CD4-positive, alpha-beta memory T cell (primary cell): ENCODE measurements around the gene SPINK8. TPM values are rescaled to one million over a fixed set of nuclear protein-coding genes. Genes with fewer than 3 reads are reported as not detected.
A peak's percentile ranks its signal among the peaks of the same experiment; 100 is the strongest.
"Not testable (repeated sequence)": the region's sequence is repeated elsewhere in the genome, so short reads cannot be mapped to it uniquely, and the experiment has no call there.

Experiments used
- CTCF ChIA-PET: fragments of 350-600 bp; sonication (Branson Sonifier 250); formaldehyde crosslinking; loops from one replicate; lab custom pipeline; 2021; ENCODE audit warnings: inconsistent platforms; ENCODE audit not compliant: partially characterized antibody; lab: Charles Lee
- POLR2A ChIA-PET: fragments of 350-600 bp; sonication (Branson Sonifier 250); formaldehyde crosslinking; loops from one replicate; lab custom pipeline; 2021; ENCODE audit not compliant: partially characterized antibody; lab: Charles Lee
- DNase-seq, 5 donors: peaks; one replicate each; pipeline versions ENCODE4 v3.0.0 to v3.0.0-alpha.2; 2020 to 2022; ENCODE audit warnings: mixed read lengths in 1 of 5
- H3K27ac ChIP-seq: one replicate; pipeline ENCODE4 v1.7.0; 2013; ENCODE audit warnings: low read depth, low read length
- H3K27me3 ChIP-seq: 2 replicates; pipeline ENCODE4 v1.7.0; 2013; ENCODE audit warnings: mild to moderate bottlenecking, low read length, moderate library complexity; ENCODE audit not compliant: insufficient read depth
- H3K36me3 ChIP-seq: 2 replicates; pipeline ENCODE4 v1.7.0; 2013; ENCODE audit warnings: mild to moderate bottlenecking, low read length, moderate library complexity; ENCODE audit not compliant: insufficient read depth
- H3K4me1 ChIP-seq: 2 replicates; pipeline ENCODE4 v1.7.0; 2013; ENCODE audit warnings: mild to moderate bottlenecking, low read length, moderate library complexity; ENCODE audit not compliant: insufficient read depth
- H3K4me3 ChIP-seq, 2 donors: one replicate each; pipeline ENCODE4 v1.7.0; 2013; ENCODE audit warnings: low read length in 2 of 2, mild to moderate bottlenecking in 1 of 2
- H3K9me3 ChIP-seq, 2 donors: one replicate each; pipeline ENCODE4 v1.7.0; 2013; ENCODE audit warnings: low read length in 2 of 2, control low read depth in 1 of 2; ENCODE audit not compliant: control insufficient read depth in 1 of 2
- H3K27ac Mint-ChIP-seq, 7 donors: one replicate each; pipeline ENCODE4 v1.8.0; 2020 to 2021; ENCODE audit warnings: mixed read lengths in 7 of 7, mild to moderate bottlenecking in 6 of 7, inconsistent platforms in 3 of 7, moderate library complexity in 3 of 7
- H3K27me3 Mint-ChIP-seq, 2 donors: one replicate each; pipeline ENCODE4 v1.8.0; 2020 to 2021; ENCODE audit warnings: mixed read lengths in 2 of 2
- H3K36me3 Mint-ChIP-seq, 2 donors: one replicate each; pipeline ENCODE4 v1.8.0; 2020 to 2021; ENCODE audit warnings: mixed read lengths in 2 of 2, inconsistent platforms in 1 of 2, mild to moderate bottlenecking in 1 of 2
- H3K4me1 Mint-ChIP-seq, 4 donors: one replicate each; pipeline ENCODE4 v1.8.0; 2020 to 2021; ENCODE audit warnings: mixed read lengths in 4 of 4, mild to moderate bottlenecking in 1 of 4
- H3K4me3 Mint-ChIP-seq, 8 donors: one replicate each; pipeline ENCODE4 v1.8.0; 2020 to 2021; ENCODE audit warnings: mixed read lengths in 8 of 8, mild to moderate bottlenecking in 7 of 8, moderate library complexity in 6 of 8, inconsistent platforms in 3 of 8
- H3K9me3 Mint-ChIP-seq, 8 donors: one replicate each; pipeline ENCODE4 v1.8.0; 2020 to 2021; ENCODE audit warnings: mixed read lengths in 8 of 8, mild to moderate bottlenecking in 5 of 8, inconsistent platforms in 3 of 8, moderate library complexity in 1 of 8
- intact Hi-C: fragments of 100-400 bp; cut with micrococcal nuclease; formaldehyde crosslinking; loops from one replicate; pipeline ENCODE4 v1.15.1; 2023
- polyA plus RNA-seq, 2 donors: library from polyadenylated mRNA; unstranded; fragments of 300-500 nt; fragmentation: Illumina TruSeq; gene quantifications; one replicate each; pipeline ENCODE4 v1.2.3, GENCODE V29; 2021
- total RNA-seq, 2 experiments: library from RNA; stranded (reverse); gene quantifications; one replicate each; pipeline ENCODE4 v1.2.3, GENCODE V29; 2021

The SPINK8 gene
- total RNA-seq (not detected), polyA plus RNA-seq (not detected)

DNA sequence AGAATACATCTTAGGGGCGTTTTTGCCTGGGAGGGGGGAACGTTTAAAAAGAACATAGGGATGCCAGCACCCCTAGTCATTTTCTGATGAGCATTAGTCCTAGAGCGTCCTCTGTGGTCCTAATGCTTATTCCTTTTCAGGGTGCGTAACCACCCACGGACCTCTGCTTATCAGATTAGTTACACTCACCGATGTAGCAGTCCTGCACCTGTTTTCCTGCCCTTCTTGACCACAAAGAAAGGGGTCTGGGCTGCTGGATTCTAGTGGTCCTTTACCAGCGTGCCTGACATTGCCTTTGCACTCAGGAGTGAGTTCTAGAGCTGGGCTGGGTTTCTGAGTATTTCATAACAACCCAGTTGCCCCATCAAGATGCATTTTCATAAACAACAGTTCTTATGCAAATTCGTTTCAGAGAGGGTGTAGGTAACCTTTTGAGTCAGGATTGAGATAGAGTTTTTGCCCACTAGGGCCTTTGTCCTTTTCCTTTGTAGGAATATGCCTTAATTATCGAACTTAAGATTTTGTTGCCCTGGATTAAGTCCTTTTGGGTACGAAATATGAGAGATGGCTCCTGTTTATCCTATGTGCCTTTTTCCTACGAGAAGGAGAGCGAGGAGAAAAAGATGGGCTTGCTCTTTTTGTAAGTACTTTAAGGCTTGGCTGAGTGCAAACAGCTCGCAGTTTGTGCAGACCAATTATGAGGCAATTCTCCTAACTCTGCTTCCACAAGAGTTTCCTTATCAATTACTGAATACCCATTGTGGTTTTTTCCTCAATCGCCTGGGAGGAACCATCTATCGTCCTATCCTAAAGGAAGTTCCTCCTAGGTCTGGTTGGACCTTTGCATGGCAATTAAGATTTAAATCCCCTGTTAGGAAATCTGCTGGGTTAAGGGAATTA is at the start of gene SPINK8:
Gene SPINK8, minus strand, starts transcription at position 316 of the 900 bp plus-strand sequence. CDS start 5,320 bp downstream, outside the sequence.
- CTCF ChIA-PET, H3K27ac Mint-ChIP-seq, H3K4me1 Mint-ChIP-seq, H3K4me3 ChIP-seq, intact Hi-C loops, POLR2A ChIA-PET, H3K9me3 ChIP-seq, DNase-seq, H3K36me3 Mint-ChIP-seq, H3K36me3 ChIP-seq, H3K4me3 Mint-ChIP-seq, H3K4me1 ChIP-seq, H3K27me3 ChIP-seq, H3K27ac ChIP-seq, H3K9me3 Mint-ChIP-seq: not testable (repeated sequence)
- H3K27me3 Mint-ChIP-seq, result peaks cover 19 to 32% of the 10 kb centered on the region in 2 donors

- intact Hi-C loops, result no loop called here
- CTCF ChIA-PET, result interaction anchor here (0.6 kb wide), 1 partner anchor 886 kb away, joined by 3 read pairs; no protein-coding TSS in a partner anchor
- Histone ChIP-seq H3K4me3 (no peak overlapping the region), H3K9me3 (no peaks in the 10 kb centered on the region), H3K27ac (no peak overlapping the region), H3K27me3 (no peaks in the 10 kb centered on the region), H3K4me1 (no peaks in the 10 kb centered on the region), H3K36me3 (no peaks in the 10 kb centered on the region)
- DNase-seq, result no peak
- H3K9me3 Mint-ChIP-seq, result peaks cover 0 to 2% (median 0%) of the 10 kb centered on the region in 8 donors
- no peak overlapping the region for H3K27ac Mint-ChIP-seq
- H3K4me3 Mint-ChIP-seq, result no peak overlapping the region
- no peaks in the 10 kb centered on the region for H3K4me1 Mint-ChIP-seq
- POLR2A ChIA-PET, result no interaction called here
- no peaks in the 10 kb centered on the region for H3K36me3 Mint-ChIP-seq
- peaks cover 0 to 2% of the 10 kb centered on the region in 2 donors for H3K27me3 Mint-ChIP-seq
Observed at GRCh38 chr3:48372862-48373435, 39.5 kb upstream of the SPINK8 start.

DNA sequence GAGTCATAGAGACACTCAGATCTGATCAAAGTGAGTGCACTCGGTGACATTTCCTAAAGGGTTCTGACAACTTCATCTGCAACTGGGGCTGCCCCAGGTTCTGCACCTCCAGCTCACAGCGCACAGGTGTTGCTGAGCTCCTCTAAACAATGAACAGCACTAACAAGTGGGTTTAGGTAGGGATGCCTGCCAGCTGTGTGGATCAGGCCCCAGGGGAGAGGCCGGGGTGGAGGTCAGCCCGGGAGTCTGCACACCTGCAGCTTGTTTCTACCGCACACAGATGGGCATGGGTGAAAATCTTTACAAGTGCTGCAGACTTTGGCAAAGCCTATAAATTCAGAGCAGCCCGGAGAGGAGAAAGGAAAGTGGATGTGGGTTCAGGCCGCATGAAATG is 38.9 kb upstream of the SPINK8 start:
- Histone ChIP-seq H3K4me3 (no peak overlapping the region), H3K4me1 (no peaks in the 10 kb centered on the region), H3K9me3 (no peaks in the 10 kb centered on the region), H3K27ac (no peak overlapping the region), H3K36me3 (no peaks in the 10 kb centered on the region), H3K27me3 (no peaks in the 10 kb centered on the region)
- Mint-ChIP-seq H3K36me3 (no peaks in the 10 kb centered on the region), H3K4me3 (no peak overlapping the region), H3K27me3 (no peaks in the 10 kb centered on the region), H3K4me1 (no peaks in the 10 kb centered on the region), H3K9me3 (peaks cover 0 to 2% (median 0%) of the 10 kb centered on the region in 8 donors), H3K27ac (no peak overlapping the region)
- ChIA-PET POLR2A (no interaction called here), CTCF (interaction anchor here (0.6 kb wide), 1 partner anchor 887 kb away, joined by 3 read pairs; no protein-coding TSS in a partner anchor)
- intact Hi-C loops, result no loop called here
- DNase-seq, result no peak

DNA sequence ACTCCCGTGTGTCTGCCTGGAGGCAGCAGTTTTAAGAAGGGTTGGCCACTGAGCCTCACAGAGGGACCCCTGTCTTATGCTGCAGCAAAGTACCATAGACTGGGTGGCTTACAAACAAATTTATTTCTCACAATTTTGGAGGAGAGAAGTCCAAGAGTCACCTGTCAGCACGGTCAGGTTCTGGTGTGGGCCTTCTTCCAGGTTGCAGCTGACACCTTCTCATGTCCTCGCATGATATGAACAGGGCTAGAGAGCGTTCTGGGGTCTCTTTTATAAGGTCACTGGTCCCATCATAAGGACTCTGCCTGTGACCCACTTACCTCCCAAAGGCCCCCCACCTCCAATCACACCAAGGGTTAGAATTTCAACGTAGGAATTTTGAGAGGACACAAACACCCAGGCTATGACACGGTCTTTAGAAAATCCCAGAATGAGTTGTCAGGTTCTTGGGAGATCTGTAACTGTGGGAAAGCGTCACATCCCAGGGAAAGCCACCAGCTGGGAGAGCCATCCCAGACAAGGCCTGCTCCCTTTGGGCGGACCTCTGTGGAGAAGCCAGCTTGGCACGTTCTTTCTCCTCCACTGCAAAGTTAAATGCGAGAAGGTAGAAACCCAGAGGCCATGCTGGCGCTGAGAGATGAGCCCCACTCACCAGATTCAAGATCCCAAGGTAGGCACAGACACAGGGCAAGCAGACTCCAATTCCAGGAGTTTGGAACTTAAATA is 38.4 kb upstream of the SPINK8 start, which contains the start of gene FBXW12:
Gene FBXW12, plus strand, starts transcription at position 569 of the 726 bp plus-strand sequence. CDS start 549 bp downstream, outside the sequence.
- intact Hi-C loops, result no loop called here
- Mint-ChIP-seq H3K4me3 (no peak within 1 kb of the TSS), H3K4me1 (no peaks in the 10 kb centered on the region), H3K27ac (peak within 1 kb of the TSS in 2 of 7 donors; percentile 19 to 65), H3K9me3 (peaks cover 0 to 2% (median 0%) of the 10 kb centered on the region in 8 donors), H3K27me3 (no peaks in the 10 kb centered on the region), H3K36me3 (no peaks in the 10 kb centered on the region)
- no peaks in the 10 kb centered on the region for H3K4me1 ChIP-seq
- H3K27ac ChIP-seq, result no peak within 1 kb of the TSS
- no peaks in the 10 kb centered on the region for H3K27me3 ChIP-seq
- no peak for DNase-seq
- ChIA-PET CTCF (no interaction called here), POLR2A (no interaction called here)
- no peaks in the 10 kb centered on the region for H3K9me3 ChIP-seq
- no peak within 1 kb of the TSS for H3K4me3 ChIP-seq
- no peaks in the 10 kb centered on the region for H3K36me3 ChIP-seq

GRCh38 chr3:48370333-48370713 is 36.9 kb upstream of the SPINK8 start:
- H3K27me3 Mint-ChIP-seq, result no peaks in the 10 kb centered on the region
- intact Hi-C loops, result no loop called here
- no peaks in the 10 kb centered on the region for H3K36me3 ChIP-seq
- no peaks in the 10 kb centered on the region for H3K27me3 ChIP-seq
- no peak overlapping the region for H3K4me3 ChIP-seq
- no peaks in the 10 kb centered on the region for H3K36me3 Mint-ChIP-seq
- H3K4me3 Mint-ChIP-seq, result no peak overlapping the region
- H3K27ac Mint-ChIP-seq, result peak overlapping the region in 2 of 7 donors; percentile 17 to 60
- no peaks in the 10 kb centered on the region for H3K4me1 ChIP-seq
- H3K4me1 Mint-ChIP-seq, result no peaks in the 10 kb centered on the region
- ChIA-PET POLR2A (no interaction called here), CTCF (no interaction called here)
- no peaks in the 10 kb centered on the region for H3K9me3 ChIP-seq
- H3K9me3 Mint-ChIP-seq, result peaks cover 0 to 2% (median 0%) of the 10 kb centered on the region in 8 donors
- H3K27ac ChIP-seq, result no peak overlapping the region
- no peak for DNase-seq

- Histone ChIP-seq H3K36me3 (no peaks in the 10 kb centered on the region), H3K4me3 (no peak overlapping the region), H3K4me1 (no peaks in the 10 kb centered on the region), H3K27me3 (no peaks in the 10 kb centered on the region), H3K27ac (no peak overlapping the region), H3K9me3 (no peaks in the 10 kb centered on the region)
- Mint-ChIP-seq H3K9me3 (peaks cover 0 to 2% (median 0%) of the 10 kb centered on the region in 8 donors), H3K4me3 (no peak overlapping the region), H3K27me3 (no peaks in the 10 kb centered on the region), H3K27ac (no peak overlapping the region), H3K36me3 (no peaks in the 10 kb centered on the region), H3K4me1 (no peaks in the 10 kb centered on the region)
- POLR2A ChIA-PET, result no interaction called here
- intact Hi-C loops, result no loop called here
- no peak for DNase-seq
- CTCF ChIA-PET, result no interaction called here
Observed at GRCh38 chr3:48369693-48370332, 36.4 kb upstream of the SPINK8 start.
